Activated gamma-delta T cell treated with anti-CD3 and anti-CD28 coated beads, Interleukin-2, amount 50 U/mL, for 16 hours (primary cell): Measurements from ENCODE around the gene SNAP25.

Source experiments
- DNase-seq: peaks from one replicate; pipeline ENCODE4 v3.0.0-alpha.2; 2020; ENCODE audit warnings: low read depth

The SNAP25 gene

GRCh38 chr20:10332656-10333415 lies 114.2 kb downstream of the SNAP25 start:
- DNase-seq, result no peak

GRCh38 chr20:10336959-10337729 lies 118.5 kb downstream of the SNAP25 start:
- DNase-seq, result no peak

GRCh38 chr20:10338426-10339180 lies 120.0 kb downstream of the SNAP25 start:
- DNase-seq, result no peak

GRCh38 chr20:10339609-10340008 lies 121.0 kb downstream of the SNAP25 start:
- DNase-seq, result no peak

GRCh38 chr20:10342152-10342551 lies 123.5 kb downstream of the SNAP25 start:
- DNase-seq, result no peak

GRCh38 chr20:10344953-10345352 lies 126.3 kb downstream of the SNAP25 start:
- DNase-seq, result no peak

GRCh38 chr20:10347086-10347880 lies 128.7 kb downstream of the SNAP25 start:
- DNase-seq, result no peak

- DNase-seq, result no peak
These were observed 130.5 kb downstream of the SNAP25 start for GRCh38 chr20:10349118-10349517.

GRCh38 chr20:10350188-10350842 lies 131.7 kb downstream of the SNAP25 start:
- no peak for DNase-seq

GRCh38 chr20:10352934-10353824 lies 134.5 kb downstream of the SNAP25 start:
- no peak for DNase-seq

GRCh38 chr20:10356628-10357027 lies 138.0 kb downstream of the SNAP25 start:
- no peak for DNase-seq
